ENCODE results near the gene AFAP1L2.

Gene AFAP1L2

GRCh38 chr10:114308531-114309363 lies 95.6 kb downstream of the AFAP1L2 start:
- DNase-seq, result peak; percentile 21

GRCh38 chr10:114307731-114308130 lies 96.6 kb downstream of the AFAP1L2 start:
- no peak for DNase-seq

- DNase-seq, result no peak
Observed at GRCh38 chr10:114306116-114306973, 98.0 kb downstream of the AFAP1L2 start.

- no peak for DNase-seq
Observed at GRCh38 chr10:114305521-114305925, 98.8 kb downstream of the AFAP1L2 start.

- DNase-seq, result peak; percentile 59
Observed at GRCh38 chr10:114304571-114305421, 99.5 kb downstream of the AFAP1L2 start.

- DNase-seq, result peak; percentile 82
Observed at GRCh38 chr10:114304017-114304570, 100.2 kb downstream of the AFAP1L2 start.

DNA sequence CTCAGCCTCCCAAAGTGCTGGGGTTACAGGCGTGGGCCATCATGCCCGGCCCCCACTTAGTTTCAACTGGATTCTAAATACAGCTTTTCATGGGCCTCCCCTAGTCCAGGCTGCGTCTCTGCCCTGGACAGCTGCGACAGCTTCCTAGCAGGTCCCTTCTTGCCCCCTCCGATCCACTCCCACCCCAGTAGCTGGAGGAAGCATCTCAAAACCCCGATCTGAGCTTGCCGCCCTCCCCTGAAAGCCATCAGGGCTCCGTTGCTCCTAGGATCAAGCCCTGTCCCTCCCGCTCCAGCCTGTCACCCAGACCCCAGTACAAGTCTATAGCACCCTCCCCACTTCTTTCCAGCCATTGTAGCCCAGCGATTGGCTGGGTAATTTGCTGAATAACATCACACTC lies 100.7 kb downstream of the AFAP1L2 start:
- DNase-seq, result no peak

- no peak for DNase-seq
Observed at GRCh38 chr10:114301951-114302710, 102.2 kb downstream of the AFAP1L2 start.

- no peak for DNase-seq
Observed at GRCh38 chr10:114301177-114301576, 103.1 kb downstream of the AFAP1L2 start.

- no peak for DNase-seq
Observed at GRCh38 chr10:114300036-114300645, 104.2 kb downstream of the AFAP1L2 start.

DNA sequence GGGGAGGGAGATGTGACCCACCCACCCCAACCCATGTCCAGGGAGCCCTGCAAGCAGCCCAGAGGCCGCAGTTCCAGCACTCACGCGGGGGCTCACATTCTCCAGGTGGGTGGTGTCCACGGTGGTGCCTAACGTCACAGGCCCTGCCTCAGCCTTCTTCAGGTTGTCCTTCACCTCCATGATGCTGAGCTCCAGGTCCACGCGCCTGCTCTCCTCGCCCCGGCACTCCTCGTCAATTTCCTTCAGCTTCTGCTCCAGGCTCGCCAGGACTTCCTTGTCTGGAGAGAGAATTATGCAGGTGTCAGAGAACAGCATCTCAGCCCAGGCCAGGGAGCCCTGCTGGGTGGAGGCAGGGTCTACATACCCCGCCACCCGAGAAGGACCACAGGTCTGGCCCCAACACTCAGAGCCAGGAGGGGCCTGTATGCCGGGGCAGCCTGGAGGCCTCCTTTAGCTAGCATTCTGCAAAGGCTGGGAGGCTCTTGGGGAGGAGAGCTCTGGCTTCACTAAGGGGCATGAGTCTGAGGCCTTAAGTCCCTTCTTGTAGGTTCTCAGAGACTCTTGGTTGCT lies 107.1 kb downstream of the AFAP1L2 start:
- no peak for DNase-seq

GRCh38 chr10:114295393-114295792 lies 108.9 kb downstream of the AFAP1L2 start:
- DNase-seq, result no peak

- DNase-seq, result no peak
Observed at GRCh38 chr10:114294549-114294948, 109.8 kb downstream of the AFAP1L2 start.

DNA sequence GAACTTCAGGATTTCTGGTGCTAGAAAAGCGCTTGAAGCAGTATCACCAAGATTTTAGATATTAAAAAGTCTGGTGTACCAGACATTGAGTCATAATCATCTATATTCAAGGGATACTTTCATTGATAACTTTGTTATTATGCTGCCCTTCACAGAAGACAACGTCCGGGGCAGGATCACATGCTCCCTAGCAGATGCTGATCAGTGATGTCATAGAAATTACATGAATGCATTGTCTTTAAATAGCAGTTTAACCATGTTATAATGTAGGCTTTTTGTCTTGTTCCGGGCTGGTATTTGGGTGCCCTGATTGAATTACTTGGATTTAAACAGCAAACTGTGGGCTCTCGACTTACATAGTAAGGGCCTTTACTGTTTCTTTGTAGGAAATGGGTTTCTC lies 111.2 kb downstream of the AFAP1L2 start:
- no peak for DNase-seq

DNA sequence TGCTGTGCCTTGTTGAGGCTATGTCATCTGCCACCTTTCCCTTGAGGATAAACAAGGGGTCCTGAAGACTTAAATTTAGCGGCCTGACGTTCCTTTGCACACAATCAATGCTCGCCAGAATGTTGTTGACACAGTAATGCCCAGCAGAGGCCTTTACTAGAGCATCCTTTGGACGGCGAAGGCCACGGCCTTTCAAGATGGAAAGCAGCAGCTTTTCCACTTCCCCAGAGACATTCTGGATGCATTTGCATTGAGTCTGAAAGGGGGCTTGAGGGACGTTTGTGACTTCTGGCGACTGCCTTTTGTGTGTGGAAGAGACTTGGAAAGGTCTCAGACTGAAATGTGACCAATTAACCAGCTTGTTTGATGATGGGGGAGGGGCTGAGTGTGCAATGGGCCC lies 112.8 kb downstream of the AFAP1L2 start:
- no peak for DNase-seq

- no peak for DNase-seq
Observed at GRCh38 chr10:114291076-114291475, 113.2 kb downstream of the AFAP1L2 start.

GRCh38 chr10:114290038-114290437 lies 114.3 kb downstream of the AFAP1L2 start:
- no peak for DNase-seq

GRCh38 chr10:114289096-114289436 lies 115.2 kb downstream of the AFAP1L2 start:
- DNase-seq, result no peak

GRCh38 chr10:114288424-114289095 lies 115.7 kb downstream of the AFAP1L2 start:
- DNase-seq, result no peak

DNA sequence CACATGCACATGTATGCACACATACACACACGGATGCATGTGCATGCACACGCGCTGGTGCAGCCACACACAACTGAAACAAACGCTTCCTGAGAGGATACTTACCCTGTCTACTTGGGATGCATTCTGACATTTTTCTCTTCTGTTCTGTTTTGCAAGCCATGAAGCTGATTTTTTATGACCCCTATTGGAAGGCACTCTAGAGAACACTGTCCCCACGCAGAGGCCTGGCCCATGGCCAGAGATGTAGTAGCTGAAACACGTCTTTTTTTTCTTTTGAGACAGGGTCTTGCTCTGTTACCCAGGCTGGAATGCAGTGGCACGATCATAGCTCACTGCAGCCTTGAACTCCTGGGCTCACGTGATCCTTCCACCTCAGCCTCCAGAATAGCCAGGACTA lies 117.4 kb downstream of the AFAP1L2 start:
- no peak for DNase-seq

Data from activated CD4-positive, alpha-beta T cell treated with anti-CD3 and anti-CD28 coated beads, Interleukin-2, Interleukin-6, amounts not matched to agents 100 ng/mL and 50 ng/mL, durations not matched to agents 16 hours and 8 hours (primary cell).